ENCODE measurements around the gene STXBP5.

The STXBP5 gene

DNA sequence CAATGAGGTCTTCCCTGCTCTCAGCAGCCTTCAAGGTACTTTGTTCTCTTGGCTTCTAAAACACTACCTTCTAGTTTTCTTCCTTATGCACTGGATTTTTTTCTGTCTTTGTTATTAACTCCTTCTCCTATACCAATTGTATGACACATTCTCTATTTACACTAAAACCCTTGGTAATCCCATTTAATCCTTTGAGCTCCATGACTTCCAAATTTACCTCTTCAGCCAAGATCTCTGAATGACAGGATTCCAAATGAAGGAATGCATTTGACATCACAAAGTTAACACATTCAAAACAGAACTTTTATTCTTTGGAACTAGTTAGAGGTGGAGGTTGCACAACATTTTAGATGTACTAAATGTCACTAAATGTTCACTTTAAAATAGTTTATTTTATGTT, 217.7 kb downstream of the STXBP5 start:
- no peaks in the 10 kb centered on the region for H3K4me1 Mint-ChIP-seq
- no peaks in the 10 kb centered on the region for H3K27me3 Mint-ChIP-seq
- H3K9me3 Mint-ChIP-seq = peaks cover 4% of the 10 kb centered on the region
- no peak overlapping the region for H3K4me3 Mint-ChIP-seq
- H3K27ac Mint-ChIP-seq = no peak overlapping the region
- no peaks in the 10 kb centered on the region for H3K36me3 Mint-ChIP-seq

DNA sequence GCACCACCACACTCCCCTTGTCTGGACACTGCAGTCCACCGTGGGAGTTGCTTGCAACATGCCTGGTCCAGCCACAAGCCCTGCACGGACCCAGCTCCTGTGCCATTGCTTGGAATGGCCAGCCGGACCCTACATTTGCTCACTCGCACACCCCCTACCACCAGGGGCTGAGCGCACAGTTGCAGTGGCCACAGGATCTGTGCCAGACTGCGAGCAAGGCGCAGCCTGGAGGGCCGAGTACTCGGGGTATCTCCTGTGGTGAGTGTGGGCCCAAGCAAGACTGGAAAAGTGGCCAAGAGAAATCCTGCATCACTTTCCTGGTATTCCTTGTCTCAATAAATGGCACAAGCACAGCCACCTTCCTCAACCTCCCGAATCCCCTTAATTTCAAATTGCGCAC, 218.9 kb downstream of the STXBP5 start:
- Mint-ChIP-seq H3K4me1 (no peaks in the 10 kb centered on the region), H3K9me3 (peaks cover 4% of the 10 kb centered on the region), H3K27me3 (no peaks in the 10 kb centered on the region), H3K27ac (no peak overlapping the region), H3K36me3 (no peaks in the 10 kb centered on the region), H3K4me3 (no peak overlapping the region)

DNA sequence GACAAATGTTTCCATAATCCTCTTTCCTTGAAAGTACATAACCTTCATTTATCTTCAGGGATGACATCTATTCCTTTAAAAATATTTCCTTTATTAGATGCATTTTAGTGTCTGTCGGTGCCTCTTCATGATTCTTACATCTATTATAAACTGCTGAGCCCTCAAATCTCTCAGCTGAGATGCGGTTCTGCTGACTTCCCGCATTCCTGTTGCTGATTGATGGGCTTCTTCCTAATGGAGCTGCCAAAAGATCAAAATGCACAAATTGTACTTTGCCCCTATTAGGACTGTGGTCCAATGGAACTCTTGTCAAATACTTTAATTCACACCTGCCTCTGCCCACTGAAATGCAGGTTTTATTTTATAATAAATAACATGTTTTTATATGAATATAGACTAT, 225.6 kb downstream of the STXBP5 start:
- Mint-ChIP-seq H3K9me3 (peaks cover 4% of the 10 kb centered on the region), H3K27ac (no peak overlapping the region), H3K4me3 (no peak overlapping the region), H3K4me1 (no peaks in the 10 kb centered on the region), H3K36me3 (no peaks in the 10 kb centered on the region), H3K27me3 (peaks cover 4% of the 10 kb centered on the region)

- H3K27ac Mint-ChIP-seq = no peak overlapping the region
- no peaks in the 10 kb centered on the region for H3K36me3 Mint-ChIP-seq
- no peaks in the 10 kb centered on the region for H3K4me1 Mint-ChIP-seq
- H3K4me3 Mint-ChIP-seq = no peak overlapping the region
- H3K9me3 Mint-ChIP-seq = peaks cover 4% of the 10 kb centered on the region
- peaks cover 4% of the 10 kb centered on the region for H3K27me3 Mint-ChIP-seq
These were observed 226.6 kb downstream of the STXBP5 start for GRCh38 chr6:147430811-147431210.

DNA sequence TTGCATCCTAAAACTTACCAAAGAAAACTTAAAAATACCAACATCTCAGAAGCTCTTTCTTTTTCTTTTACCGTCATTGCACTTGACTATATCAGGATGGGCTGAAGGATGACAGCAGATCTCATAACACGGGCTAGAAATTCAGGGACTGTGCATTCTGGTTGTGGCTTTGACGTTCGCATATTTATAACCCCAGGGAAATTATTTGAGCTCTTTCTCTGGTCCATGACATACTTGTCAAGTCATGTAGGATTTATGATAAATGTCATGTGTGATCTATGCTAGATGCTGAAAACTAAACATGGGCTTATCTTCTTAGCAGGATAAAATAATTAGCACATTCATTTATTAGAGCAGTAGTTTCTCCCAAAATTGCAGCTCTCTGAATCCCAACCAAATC, 229.9 kb downstream of the STXBP5 start:
- no peak overlapping the region for H3K27ac Mint-ChIP-seq
- no peak overlapping the region for H3K4me3 Mint-ChIP-seq
- H3K4me1 Mint-ChIP-seq = no peaks in the 10 kb centered on the region
- peaks cover 8% of the 10 kb centered on the region for H3K27me3 Mint-ChIP-seq
- H3K9me3 Mint-ChIP-seq = no peaks in the 10 kb centered on the region
- H3K36me3 Mint-ChIP-seq = no peaks in the 10 kb centered on the region

DNA sequence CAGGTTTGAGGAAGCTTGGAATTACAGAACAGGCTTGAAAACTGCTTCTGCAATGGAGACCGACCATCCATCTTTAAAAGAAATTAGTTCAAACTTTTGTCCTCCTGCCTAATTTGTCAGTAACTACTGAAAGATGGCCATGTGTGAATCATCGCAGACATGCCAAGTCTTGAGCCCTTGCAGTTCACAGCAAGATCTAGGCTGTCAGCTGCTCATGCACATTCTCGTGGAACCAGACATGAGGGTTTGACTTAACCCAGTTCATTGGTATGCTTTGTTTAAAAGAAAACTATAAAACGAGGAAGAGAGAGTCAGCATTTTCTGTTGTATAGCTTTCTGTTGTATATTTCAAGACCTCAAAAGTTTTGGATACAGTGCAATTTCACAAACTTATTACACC, 230.3 kb downstream of the STXBP5 start:
- H3K4me1 Mint-ChIP-seq = no peaks in the 10 kb centered on the region
- H3K27me3 Mint-ChIP-seq = peaks cover 8% of the 10 kb centered on the region
- no peaks in the 10 kb centered on the region for H3K36me3 Mint-ChIP-seq
- H3K9me3 Mint-ChIP-seq = no peaks in the 10 kb centered on the region
- no peak overlapping the region for H3K4me3 Mint-ChIP-seq
- no peak overlapping the region for H3K27ac Mint-ChIP-seq

DNA sequence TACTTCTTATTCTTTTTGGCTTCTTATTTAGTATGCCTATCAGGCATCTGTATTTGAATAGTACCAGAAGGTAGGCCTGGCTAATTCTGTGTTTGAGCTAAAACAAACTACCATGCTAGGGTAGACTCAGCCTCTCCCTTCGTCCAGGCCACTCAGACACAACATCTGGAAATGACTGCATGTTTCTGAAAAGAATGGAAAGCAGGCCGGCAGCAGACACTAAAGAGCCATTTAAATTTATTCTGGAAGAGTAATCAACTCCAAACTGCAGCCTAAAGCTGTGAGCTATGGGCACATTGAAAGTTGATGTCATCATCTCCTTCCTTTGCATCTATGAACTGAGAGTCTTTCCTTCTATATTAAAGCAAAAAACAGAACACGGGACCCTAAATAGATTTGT, 233.4 kb downstream of the STXBP5 start:
- H3K36me3 Mint-ChIP-seq = no peaks in the 10 kb centered on the region
- no peak overlapping the region for H3K27ac Mint-ChIP-seq
- no peaks in the 10 kb centered on the region for H3K4me1 Mint-ChIP-seq
- H3K27me3 Mint-ChIP-seq = peaks cover 8% of the 10 kb centered on the region
- no peak overlapping the region for H3K4me3 Mint-ChIP-seq
- no peaks in the 10 kb centered on the region for H3K9me3 Mint-ChIP-seq

GRCh38 chr6:147438758-147439528, 234.7 kb downstream of the STXBP5 start:
- no peak overlapping the region for H3K27ac Mint-ChIP-seq
- H3K4me3 Mint-ChIP-seq = no peak overlapping the region
- peaks cover 8% of the 10 kb centered on the region for H3K27me3 Mint-ChIP-seq
- H3K36me3 Mint-ChIP-seq = no peaks in the 10 kb centered on the region
- H3K9me3 Mint-ChIP-seq = no peaks in the 10 kb centered on the region
- H3K4me1 Mint-ChIP-seq = no peaks in the 10 kb centered on the region

All from activated naive CD4-positive, alpha-beta T cell treated with anti-CD3 and anti-CD28 coated beads, Interleukin-2, amount 50 U/mL, for 24 hours (primary cell).